Measurements from ENCODE around the gene CLEC16A. TPM values are rescaled to one million over a fixed set of nuclear protein-coding genes. Genes with fewer than 3 reads are reported as not detected.

The CLEC16A gene
- total and polyA plus RNA-seq, 2 experiments from 2014 or later, result 9.9 to 24.1 TPM

- Histone ChIP-seq H3K79me2 (replicated peaks; ENCODE audit: insufficient read depth) (no peaks in the 10 kb centered on the region), H3K36me3 (ENCODE audit: insufficient read depth) (no peaks in the 10 kb centered on the region), H3K27me3 (ENCODE audit: insufficient read depth) (no peaks in the 10 kb centered on the region), H3K4me2 (no peak overlapping the region), H3F3A (replicated peaks; ENCODE audit: low read depth) (no peaks in the 10 kb centered on the region), H2AFZ (no peak overlapping the region), H3K4me1 (ENCODE audit: insufficient read depth) (no peaks in the 10 kb centered on the region), H3K4me3 (no peak overlapping the region), H3K27ac (ENCODE audit: low read depth) (no peak overlapping the region), H3K9me2 (ENCODE audit: insufficient read depth) (no peaks in the 10 kb centered on the region), H4K20me1 (replicated peaks; ENCODE audit: insufficient read depth) (no peaks in the 10 kb centered on the region; the same call in 1 of the 2 replicates)
- DNase-seq (ENCODE audit: low spot score) (no peak), ATAC-seq (no peak)
- Mint-ChIP-seq H3K4me3 (no peak overlapping the region), H3K9me3 (no peaks in the 10 kb centered on the region), H3K27ac (no peak overlapping the region), H3K36me3 (ENCODE audit: low read depth) (peaks cover 15% of the 10 kb centered on the region), H3K27me3 (ENCODE audit: insufficient read depth, low read depth, poor library complexity) (peaks cover 4% of the 10 kb centered on the region), H3K4me1 (peaks cover 6% of the 10 kb centered on the region)
- no peak for TF ChIP-seq POLR2AphosphoS5 (IDR thresholded peaks at IDR 0.05; ENCODE audit: low read depth)
These were observed 66.3 kb downstream of the CLEC16A start for GRCh38 chr16:11010575-11011221.

GRCh38 chr16:11011326-11011725, 67.0 kb downstream of the CLEC16A start:
- H3K4me3 ChIP-seq, result no peak overlapping the region
- H3K27ac ChIP-seq (ENCODE audit: low read depth), result no peak overlapping the region
- no peak overlapping the region for H3K4me2 ChIP-seq
- no peaks in the 10 kb centered on the region for H3K9me3 Mint-ChIP-seq
- H3K4me1 Mint-ChIP-seq, result peaks cover 6% of the 10 kb centered on the region
- H3K9me2 ChIP-seq (ENCODE audit: insufficient read depth), result no peaks in the 10 kb centered on the region
- H3K27me3 Mint-ChIP-seq (ENCODE audit: insufficient read depth, low read depth, poor library complexity), result peaks cover 4% of the 10 kb centered on the region
- H3K4me3 Mint-ChIP-seq, result no peak overlapping the region
- no peak overlapping the region for H3K27ac Mint-ChIP-seq
- no peaks in the 10 kb centered on the region for H3K36me3 ChIP-seq (ENCODE audit: insufficient read depth)
- ATAC-seq (no peak), DNase-seq (ENCODE audit: low spot score) (no peak)
- no peaks in the 10 kb centered on the region for H3K27me3 ChIP-seq (ENCODE audit: insufficient read depth)
- H4K20me1 ChIP-seq (replicated peaks; ENCODE audit: insufficient read depth), result no peaks in the 10 kb centered on the region; the same call in 1 of the 2 replicates
- H3K36me3 Mint-ChIP-seq (ENCODE audit: low read depth), result peaks cover 15% of the 10 kb centered on the region
- no peaks in the 10 kb centered on the region for H3K79me2 ChIP-seq (replicated peaks; ENCODE audit: insufficient read depth)
- no peak overlapping the region for H2AFZ ChIP-seq
- H3K4me1 ChIP-seq (ENCODE audit: insufficient read depth), result no peaks in the 10 kb centered on the region
- H3F3A ChIP-seq (replicated peaks; ENCODE audit: low read depth), result no peaks in the 10 kb centered on the region
- TF ChIP-seq CREB1 (CRISPR knock-in tag; IDR thresholded peaks at IDR 0.05; ENCODE audit: low read depth) (no peak), CTCF (conservative IDR thresholded peaks at IDR 0.05; ENCODE audit: low read depth in 2 of 2) (no peak), REST (IDR thresholded peaks at IDR 0.05; ENCODE audit: unreplicated experiment) (no peak), ZNF114 (CRISPR knock-in tag; IDR thresholded peaks at IDR 0.05) (no peak), EZH2 (IDR thresholded peaks at IDR 0.05; ENCODE audit: low read depth, unreplicated experiment) (no peak), EZH2phosphoT487 (IDR thresholded peaks at IDR 0.05; ENCODE audit: unreplicated experiment) (no peak), ZNF331 (CRISPR knock-in tag; IDR thresholded peaks at IDR 0.05; ENCODE audit: low read depth) (no peak), JUNB (IDR thresholded peaks at IDR 0.05; ENCODE audit: unreplicated experiment) (no peak), ZNF462 (CRISPR knock-in tag; IDR thresholded peaks at IDR 0.05) (no peak)

All from GM23338 (cell line).